HUES6 (cell line): Measurements from ENCODE around the gene KRTAP12-3.
"Not testable (repeated sequence)": the region's sequence is repeated elsewhere in the genome, so short reads cannot be mapped to it uniquely, and the experiment has no call there.

ENCODE experiments used
- H3K27ac ChIP-seq: 2 replicates; pipeline ENCODE4 v1.7.0; 2013; ENCODE audit warnings: low read depth, mild to moderate bottlenecking, low read length, inconsistent platforms
- H3K27me3 ChIP-seq: 2 replicates; pipeline ENCODE4 v1.6.1; 2013; ENCODE audit warnings: low read length; ENCODE audit not compliant: control insufficient read depth, insufficient read depth
- H3K36me3 ChIP-seq: 2 replicates; pipeline ENCODE4 v1.6.1; 2013; ENCODE audit warnings: low read length; ENCODE audit not compliant: control insufficient read depth, insufficient read depth
- H3K4me1 ChIP-seq: 2 replicates; pipeline ENCODE4 v1.6.1; 2013; ENCODE audit warnings: low read length; ENCODE audit not compliant: control insufficient read depth, insufficient read depth
- H3K4me3 ChIP-seq: 2 replicates; pipeline ENCODE4 v1.5.1; 2013; ENCODE audit warnings: low read depth, low read length
- H3K9ac ChIP-seq: one replicate; pipeline ENCODE4 v1.6.1; 2013; ENCODE audit warnings: mild to moderate bottlenecking, low read length
- H3K9me3 ChIP-seq: 2 replicates; pipeline ENCODE4 v1.6.1; 2013; ENCODE audit warnings: low read depth, low read length; ENCODE audit not compliant: control insufficient read depth, insufficient read depth

KRTAP12-3 gene

DNA sequence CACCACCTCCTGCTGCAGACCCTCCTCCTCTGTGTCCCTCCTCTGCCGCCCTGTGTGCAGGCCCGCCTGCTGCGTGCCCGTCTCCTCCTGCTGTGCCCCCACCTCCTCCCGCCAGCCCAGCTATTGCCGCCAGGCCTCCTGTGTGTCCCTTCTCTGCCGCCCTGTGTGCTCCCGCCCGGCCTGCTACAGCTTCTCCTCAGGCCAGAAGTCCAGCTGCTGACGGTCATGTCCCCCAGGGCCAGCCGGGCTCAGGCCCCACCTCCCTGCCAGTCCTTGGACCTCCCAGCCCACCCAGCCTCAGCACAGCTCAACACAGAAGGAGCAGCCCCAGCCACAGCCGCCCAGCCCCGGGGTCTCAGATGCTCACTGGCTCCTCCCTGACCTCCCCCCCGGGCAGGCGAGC, 29.9 kb upstream of the KRTAP12-3 start:
- H3K36me3 ChIP-seq, H3K9ac ChIP-seq, H3K4me1 ChIP-seq, H3K27me3 ChIP-seq, H3K4me3 ChIP-seq, H3K27ac ChIP-seq: not testable (repeated sequence)
- H3K9me3 ChIP-seq, result peaks cover 44% of the 10 kb centered on the region

DNA sequence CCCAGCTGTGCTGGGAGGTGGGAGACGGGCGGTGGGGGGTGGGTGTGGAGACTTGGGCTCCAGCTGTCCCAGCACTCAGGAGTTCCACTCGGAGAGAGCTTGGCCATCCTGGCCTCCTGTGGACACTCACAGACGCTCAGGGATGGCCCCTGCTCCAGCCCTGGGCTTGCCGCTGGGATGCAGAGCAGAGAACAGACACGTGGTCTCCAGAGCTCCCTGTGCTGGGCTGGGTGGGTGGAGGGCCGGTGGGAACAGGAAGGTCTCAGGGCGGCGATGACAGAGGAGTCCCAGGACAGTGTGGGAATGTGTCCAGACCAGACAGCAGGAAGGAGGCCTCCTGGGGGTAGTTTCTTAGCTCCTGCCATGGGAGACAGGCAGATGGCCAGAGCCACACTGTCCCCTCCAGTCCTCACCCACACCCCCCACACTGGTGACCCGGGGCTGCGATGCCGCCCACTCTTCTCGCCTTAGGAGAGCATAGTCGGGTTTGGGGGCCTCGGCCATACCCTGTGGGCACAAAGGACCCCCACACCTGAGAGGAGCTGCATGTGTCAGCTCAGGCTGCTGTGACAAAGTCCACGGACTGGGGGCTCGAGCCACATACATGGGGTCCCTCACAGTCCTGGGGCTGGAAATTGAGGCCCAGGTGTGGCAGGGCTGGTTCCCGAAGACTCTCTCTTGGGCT, 28.9 kb upstream of the KRTAP12-3 start:
- Histone ChIP-seq H3K27ac (no peak overlapping the region), H3K4me3 (no peak overlapping the region), H3K27me3 (no peaks in the 10 kb centered on the region), H3K4me1 (no peaks in the 10 kb centered on the region), H3K9ac (no peak overlapping the region), H3K36me3 (no peaks in the 10 kb centered on the region), H3K9me3 (peaks cover 34% of the 10 kb centered on the region)

DNA sequence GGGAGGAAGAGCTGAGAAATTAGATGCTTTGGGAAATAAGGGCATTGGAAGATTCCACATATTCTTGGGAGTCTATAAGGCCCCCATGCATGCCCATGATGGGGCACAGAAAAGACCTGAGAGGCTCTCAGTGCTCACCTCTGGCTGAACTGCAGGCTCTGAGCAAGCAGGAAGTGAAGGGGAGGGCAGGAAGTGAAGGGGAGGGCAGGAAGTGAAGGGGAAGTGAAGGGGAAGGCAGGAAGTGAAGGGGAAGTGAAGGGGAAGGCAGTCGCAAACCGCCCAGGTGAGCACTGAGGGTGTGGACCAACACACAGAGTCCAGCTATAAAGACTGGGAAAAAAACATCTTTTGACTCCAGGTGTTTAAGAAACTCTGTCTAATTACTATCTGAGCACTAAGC, 27.3 kb upstream of the KRTAP12-3 start:
- Histone ChIP-seq H3K4me1 (no peaks in the 10 kb centered on the region), H3K27ac (no peak overlapping the region), H3K9ac (no peak overlapping the region), H3K27me3 (no peaks in the 10 kb centered on the region), H3K36me3 (no peaks in the 10 kb centered on the region), H3K4me3 (no peak overlapping the region), H3K9me3 (peaks cover 19% of the 10 kb centered on the region; the same call in 1 of the 2 replicates)

DNA sequence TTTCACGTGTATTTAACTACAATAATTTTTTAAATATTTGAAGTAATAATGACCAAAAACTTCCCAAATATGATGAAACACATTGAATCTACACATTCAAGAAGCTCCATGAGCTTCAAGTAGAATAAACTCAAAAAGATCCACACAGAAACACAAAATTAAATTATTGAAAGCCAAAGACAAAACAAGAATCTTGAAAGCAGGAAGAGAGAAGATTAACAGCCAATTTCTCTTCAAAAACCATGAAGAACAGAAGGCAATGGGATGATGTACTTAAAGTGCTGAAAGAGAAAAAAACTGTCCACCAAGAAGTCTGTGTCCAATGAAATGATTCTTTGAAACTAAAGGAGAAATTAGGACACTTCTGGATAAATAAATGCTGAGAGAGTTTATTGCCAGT, 25.7 kb upstream of the KRTAP12-3 start:
- Histone ChIP-seq H3K4me3 (no peak overlapping the region), H3K27ac (no peak overlapping the region), H3K4me1 (peaks cover 4% of the 10 kb centered on the region; the same call in 1 of the 2 replicates), H3K27me3 (no peaks in the 10 kb centered on the region), H3K9ac (no peak overlapping the region), H3K9me3 (peaks cover 16% of the 10 kb centered on the region; the same call in 1 of the 2 replicates), H3K36me3 (no peaks in the 10 kb centered on the region)

DNA sequence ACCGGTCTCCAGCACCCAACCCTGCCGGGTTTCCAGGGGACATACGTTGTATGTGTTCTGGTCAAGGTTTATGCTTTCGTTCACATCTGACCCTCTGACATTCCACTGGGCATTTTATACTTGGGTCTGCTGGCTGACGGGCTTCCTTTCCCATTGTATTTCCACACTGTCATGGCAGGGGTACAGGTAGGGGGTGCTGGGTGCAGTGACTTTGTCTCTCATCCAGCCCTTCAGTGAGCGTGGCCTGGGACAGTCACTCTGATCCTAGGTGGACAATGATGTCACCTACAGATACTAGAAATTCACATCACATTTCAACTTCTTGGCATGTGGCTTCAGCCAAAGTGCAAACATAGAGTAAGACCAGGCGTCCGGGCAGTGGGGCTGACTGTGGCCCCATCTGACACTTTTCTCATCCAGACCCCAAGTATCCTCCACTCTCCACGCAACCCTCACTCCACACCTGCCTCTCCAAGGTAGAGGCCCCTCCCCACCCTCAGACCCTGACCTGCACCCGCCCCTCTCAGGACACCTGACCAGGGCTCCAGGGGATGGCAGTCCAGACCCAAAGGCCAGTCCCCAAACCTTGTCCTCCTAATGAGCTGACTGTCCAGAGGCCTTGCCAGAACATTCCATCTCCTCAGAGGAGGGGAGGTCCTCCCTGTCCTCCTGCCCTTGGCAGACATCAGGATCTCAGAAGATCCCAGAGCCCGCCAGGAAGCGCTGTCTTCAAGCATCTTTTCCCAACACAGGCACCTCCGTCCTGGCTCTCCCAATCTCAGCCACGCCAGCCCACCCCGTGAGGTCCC, 21.3 kb upstream of the KRTAP12-3 start:
- no peaks in the 10 kb centered on the region for H3K27me3 ChIP-seq
- peaks cover 15% of the 10 kb centered on the region for H3K9me3 ChIP-seq
- H3K27ac ChIP-seq, result no peak overlapping the region
- H3K4me3 ChIP-seq, result no peak overlapping the region
- H3K36me3 ChIP-seq, result no peaks in the 10 kb centered on the region
- H3K4me1 ChIP-seq, result peaks cover 10% of the 10 kb centered on the region; the same call in 1 of the 2 replicates
- no peak overlapping the region for H3K9ac ChIP-seq

DNA sequence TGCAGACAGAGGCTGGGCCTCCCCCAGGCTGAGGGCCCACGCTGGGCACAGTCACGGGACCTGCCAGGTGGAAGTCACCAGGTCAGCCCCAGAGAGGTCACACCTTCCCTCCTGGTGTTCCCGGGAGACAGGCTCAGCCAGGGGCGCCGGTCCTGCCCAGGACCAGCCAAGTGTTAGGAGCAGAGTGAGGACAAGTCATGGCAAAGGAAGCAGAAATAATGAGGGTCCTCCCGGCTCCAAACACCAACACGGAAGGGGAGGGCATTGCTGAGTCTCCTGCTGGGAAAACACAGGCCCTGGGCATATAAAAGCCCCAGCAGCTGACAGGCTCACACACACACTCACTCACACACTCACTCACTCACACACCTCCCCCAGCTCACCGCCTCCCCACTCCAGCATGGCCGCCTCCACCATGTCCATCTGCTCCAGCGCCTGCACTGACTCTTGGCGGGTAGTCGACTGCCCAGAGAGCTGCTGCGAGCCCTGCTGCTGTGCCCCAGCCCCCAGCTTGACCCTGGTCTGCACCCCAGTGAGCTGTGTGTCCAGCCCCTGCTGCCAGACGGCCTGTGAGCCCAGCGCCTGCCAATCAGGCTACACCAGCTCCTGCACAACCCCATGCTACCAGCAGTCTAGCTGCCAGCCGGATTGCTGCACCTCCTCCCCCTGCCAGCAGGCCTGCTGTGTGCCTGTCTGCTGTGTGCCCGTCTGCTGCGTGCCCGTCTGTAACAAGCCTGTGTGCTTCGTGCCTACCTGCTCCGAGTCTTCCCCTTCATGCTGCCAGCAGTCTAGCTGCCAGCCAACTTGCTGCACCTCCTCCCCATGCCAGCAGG, 20.5 kb upstream of the KRTAP12-3 start, which contains the start of gene KRTAP10-10:
Gene KRTAP10-10, plus strand, starts transcription at position 339 of the 833 bp plus-strand sequence. Its CDS starts 62 bp downstream, at position 401.
- H3K27ac ChIP-seq, result no peak within 1 kb of the TSS
- no peaks in the 10 kb centered on the region for H3K27me3 ChIP-seq
- H3K9ac ChIP-seq, result no peak within 1 kb of the TSS
- H3K4me1 ChIP-seq, result peaks cover 10% of the 10 kb centered on the region; the same call in 1 of the 2 replicates
- H3K4me3 ChIP-seq, result no peak within 1 kb of the TSS
- no peaks in the 10 kb centered on the region for H3K36me3 ChIP-seq
- peaks cover 11% of the 10 kb centered on the region for H3K9me3 ChIP-seq

DNA sequence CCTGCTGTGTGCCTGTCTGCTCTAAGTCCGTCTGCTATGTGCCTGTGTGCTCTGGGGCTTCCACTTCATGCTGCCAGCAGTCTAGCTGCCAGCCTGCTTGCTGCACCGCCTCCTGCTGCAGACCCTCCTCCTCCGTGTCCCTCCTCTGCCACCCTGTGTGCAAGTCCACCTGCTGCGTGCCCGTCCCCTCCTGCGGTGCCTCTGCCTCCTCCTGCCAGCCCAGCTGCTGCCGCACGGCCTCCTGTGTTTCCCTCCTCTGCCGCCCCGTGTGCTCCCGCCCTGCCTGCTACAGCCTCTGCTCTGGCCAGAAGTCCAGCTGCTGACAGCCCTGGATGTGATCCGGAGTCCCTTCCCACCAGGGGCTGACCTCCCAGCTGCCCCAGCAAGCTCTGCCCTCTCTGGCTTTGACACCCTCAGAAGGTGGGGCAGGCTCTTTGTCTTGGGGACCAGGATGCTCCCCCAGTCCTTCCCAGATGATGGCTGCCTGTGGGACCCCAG, 19.8 kb upstream of the KRTAP12-3 start:
- H3K4me1 ChIP-seq, result not testable (repeated sequence)

DNA sequence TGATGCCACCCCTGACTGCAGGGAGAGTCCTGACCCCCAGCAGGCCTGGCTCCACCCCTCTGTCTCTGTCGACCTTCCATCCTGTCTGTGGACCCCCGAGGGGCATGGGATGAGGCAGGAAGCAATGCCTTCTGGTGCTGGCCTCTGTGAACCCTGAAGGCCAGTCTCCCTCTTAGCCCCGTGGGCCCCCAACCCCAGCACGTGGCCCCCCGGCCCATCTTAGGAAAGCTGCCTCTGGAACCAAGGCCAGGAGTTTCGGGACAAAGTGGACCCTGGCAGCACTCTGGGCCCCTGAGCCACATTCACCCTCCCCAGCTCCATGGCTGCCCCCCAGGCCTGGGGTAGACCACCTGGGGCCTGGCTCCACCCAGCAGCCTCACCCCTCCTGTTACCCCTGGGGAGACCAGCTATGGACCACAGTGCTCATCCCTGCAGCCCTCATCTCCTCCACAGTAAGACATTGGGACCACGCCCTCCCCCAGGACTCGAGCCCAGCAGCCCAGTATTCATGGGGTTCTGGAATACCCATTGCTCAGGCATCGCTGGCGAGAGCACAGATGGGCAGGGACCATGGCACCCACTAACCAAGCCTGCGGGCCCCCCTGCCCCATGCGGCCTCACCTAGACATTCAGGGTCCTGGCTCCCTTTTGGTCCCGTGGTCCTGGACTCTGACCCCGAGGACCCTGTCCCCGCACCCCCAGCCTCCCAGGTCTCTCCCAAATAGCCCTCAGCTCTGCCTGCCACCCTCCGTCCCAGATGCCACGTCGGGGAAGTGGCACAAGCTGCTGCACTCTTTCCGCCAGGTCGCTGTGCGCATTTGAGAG, 19.0 kb upstream of the KRTAP12-3 start:
- H3K27me3 ChIP-seq, H3K27ac ChIP-seq, H3K4me3 ChIP-seq, H3K4me1 ChIP-seq, H3K36me3 ChIP-seq, H3K9ac ChIP-seq: not testable (repeated sequence)
- H3K9me3 ChIP-seq, result peaks cover 12% of the 10 kb centered on the region

More for the DNA sequence above, 19.8 kb upstream of the KRTAP12-3 start:
- H3K9ac ChIP-seq, H3K9me3 ChIP-seq, H3K36me3 ChIP-seq, H3K4me3 ChIP-seq, H3K27me3 ChIP-seq, H3K27ac ChIP-seq: not testable (repeated sequence)

DNA sequence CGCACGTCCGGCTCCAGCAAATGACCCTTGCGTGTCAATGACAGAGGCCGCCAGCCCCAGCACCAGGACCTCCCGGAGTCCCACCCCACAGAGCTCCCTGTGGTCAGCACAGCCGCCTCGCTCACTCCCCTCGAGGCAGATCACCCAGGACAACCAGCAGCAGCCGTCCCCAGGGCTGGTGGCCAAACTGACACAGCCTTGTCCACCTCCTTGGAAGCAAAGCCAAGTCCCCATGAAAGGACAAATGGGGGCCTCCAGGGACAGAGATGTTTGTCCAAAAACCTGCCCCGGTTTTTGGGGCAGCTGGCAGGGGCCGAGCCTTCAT, 18.4 kb upstream of the KRTAP12-3 start:
- Histone ChIP-seq H3K9me3 (peaks cover 17% of the 10 kb centered on the region), H3K27ac (no peak overlapping the region), H3K4me3 (no peak overlapping the region), H3K4me1 (peaks cover 10% of the 10 kb centered on the region; the same call in 1 of the 2 replicates), H3K36me3 (no peaks in the 10 kb centered on the region), H3K9ac (no peak overlapping the region), H3K27me3 (no peaks in the 10 kb centered on the region)

DNA sequence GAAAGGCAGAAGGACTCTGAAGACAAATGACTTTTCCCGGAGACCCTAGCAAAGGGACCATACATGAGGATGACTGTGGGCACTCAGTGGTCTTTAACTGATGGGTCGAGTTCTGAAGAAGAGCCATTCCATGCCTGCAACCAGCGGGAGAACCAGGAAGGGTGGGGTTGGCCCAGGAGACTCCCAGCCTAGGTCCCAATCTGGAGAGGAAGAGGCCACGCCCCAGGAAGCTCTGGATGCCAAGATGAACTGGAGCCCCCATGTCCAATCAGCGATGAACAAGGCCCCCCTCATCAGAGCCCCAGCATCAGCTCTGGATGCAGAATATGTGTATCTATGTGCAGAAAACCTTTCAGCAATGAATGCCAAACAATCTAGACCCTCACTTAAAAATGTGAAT, 17.0 kb upstream of the KRTAP12-3 start:
- Histone ChIP-seq H3K27me3 (no peaks in the 10 kb centered on the region), H3K9ac (no peak overlapping the region), H3K9me3 (peaks cover 23% of the 10 kb centered on the region), H3K4me1 (peaks cover 10% of the 10 kb centered on the region; the same call in 1 of the 2 replicates), H3K36me3 (no peaks in the 10 kb centered on the region), H3K4me3 (no peak overlapping the region), H3K27ac (no peak overlapping the region)
